Measurements from ENCODE around the gene RNF41. TPM values are rescaled to one million over a fixed set of nuclear protein-coding genes. Genes with fewer than 3 reads are reported as not detected.
"Not testable (repeated sequence)": the region's sequence is repeated elsewhere in the genome, so short reads cannot be mapped to it uniquely, and the experiment has no call there.

Gene RNF41
- total RNA-seq, 2 donors from 2014 or later = 66.6 to 76.5 TPM

DNA sequence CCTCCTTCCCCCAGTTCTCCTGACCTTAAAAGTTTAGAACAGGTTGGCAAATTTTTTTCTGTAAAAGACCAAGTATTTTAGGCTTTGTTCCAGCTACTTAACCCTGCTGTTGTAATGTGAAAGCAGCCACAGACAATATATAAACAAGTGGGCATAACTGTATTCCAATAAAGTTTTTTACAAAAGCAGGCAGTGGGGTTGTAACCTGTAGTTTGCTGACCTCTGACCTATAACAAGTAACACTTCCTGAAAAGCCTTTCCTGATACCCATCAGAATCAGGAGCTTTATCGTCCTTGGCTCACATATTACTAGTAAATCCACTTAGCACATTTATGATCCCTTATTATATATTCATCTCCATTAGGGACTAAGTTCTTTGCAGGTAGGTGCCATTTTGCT is 19.4 kb downstream of the RNF41 start:
- H3K4me3 ChIP-seq = no peak overlapping the region
- no peaks in the 10 kb centered on the region for H3K9me3 ChIP-seq
- H3K36me3 ChIP-seq = peaks cover 26% of the 10 kb centered on the region
- ATAC-seq (ENCODE audit: insufficient number of reproducible peaks, low FRiP score, low read depth) = no peak
- no peaks in the 10 kb centered on the region for H3K27me3 ChIP-seq (replicated peaks; ENCODE audit: insufficient read depth)
- H3K27ac ChIP-seq = peak overlapping the region in 1 of 2 donors; percentile 49
- TF ChIP-seq, protein P1, sequence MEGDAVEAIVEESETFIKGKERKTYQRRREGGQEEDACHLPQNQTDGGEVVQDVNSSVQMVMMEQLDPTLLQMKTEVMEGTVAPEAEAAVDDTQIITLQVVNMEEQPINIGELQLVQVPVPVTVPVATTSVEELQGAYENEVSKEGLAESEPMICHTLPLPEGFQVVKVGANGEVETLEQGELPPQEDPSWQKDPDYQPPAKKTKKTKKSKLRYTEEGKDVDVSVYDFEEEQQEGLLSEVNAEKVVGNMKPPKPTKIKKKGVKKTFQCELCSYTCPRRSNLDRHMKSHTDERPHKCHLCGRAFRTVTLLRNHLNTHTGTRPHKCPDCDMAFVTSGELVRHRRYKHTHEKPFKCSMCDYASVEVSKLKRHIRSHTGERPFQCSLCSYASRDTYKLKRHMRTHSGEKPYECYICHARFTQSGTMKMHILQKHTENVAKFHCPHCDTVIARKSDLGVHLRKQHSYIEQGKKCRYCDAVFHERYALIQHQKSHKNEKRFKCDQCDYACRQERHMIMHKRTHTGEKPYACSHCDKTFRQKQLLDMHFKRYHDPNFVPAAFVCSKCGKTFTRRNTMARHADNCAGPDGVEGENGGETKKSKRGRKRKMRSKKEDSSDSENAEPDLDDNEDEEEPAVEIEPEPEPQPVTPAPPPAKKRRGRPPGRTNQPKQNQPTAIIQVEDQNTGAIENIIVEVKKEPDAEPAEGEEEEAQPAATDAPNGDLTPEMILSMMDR (IDR thresholded peaks at IDR 0.05) = no peak
- no peak for DNase-seq (ENCODE audit: low spot score)
- H3K4me1 ChIP-seq (ENCODE audit: control insufficient read depth in 1 of 2, low read depth in 2 of 2) = peaks cover 2 to 5% of the 10 kb centered on the region in 2 donors

DNA sequence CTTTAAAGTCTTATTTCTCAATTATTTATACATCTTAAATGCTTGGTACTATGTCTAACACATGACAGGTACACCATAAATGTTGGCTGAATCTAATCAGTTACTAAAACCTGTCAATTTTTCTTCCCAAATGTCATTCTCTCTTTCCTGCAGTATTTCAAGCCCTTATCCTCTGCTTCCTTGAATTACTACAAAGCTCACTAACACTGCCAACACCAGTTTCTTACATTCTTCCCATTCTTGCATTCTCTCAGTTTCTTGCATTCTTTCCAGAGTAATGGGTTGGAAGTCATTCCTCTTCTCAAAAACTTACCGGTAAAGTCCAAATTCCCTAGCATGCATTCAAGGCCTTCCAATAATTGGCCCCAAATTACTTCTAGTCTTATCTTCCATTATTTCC is 22.9 kb downstream of the RNF41 start:
- Histone ChIP-seq H3K27me3 (replicated peaks; ENCODE audit: insufficient read depth) (no peaks in the 10 kb centered on the region), H3K36me3 (no peaks in the 10 kb centered on the region), H3K9me3 (no peaks in the 10 kb centered on the region), H3K27ac (no peak overlapping the region), H3K4me1 (ENCODE audit: control insufficient read depth in 1 of 2, low read depth in 2 of 2) (peaks cover 5 to 6% of the 10 kb centered on the region in 2 donors), H3K4me3 (no peak overlapping the region)
- TF ChIP-seq, protein P1 (IDR thresholded peaks at IDR 0.05) = no peak
- DNase-seq (ENCODE audit: low spot score) (no peak), ATAC-seq (ENCODE audit: insufficient number of reproducible peaks, low FRiP score, low read depth) (no peak)

DNA sequence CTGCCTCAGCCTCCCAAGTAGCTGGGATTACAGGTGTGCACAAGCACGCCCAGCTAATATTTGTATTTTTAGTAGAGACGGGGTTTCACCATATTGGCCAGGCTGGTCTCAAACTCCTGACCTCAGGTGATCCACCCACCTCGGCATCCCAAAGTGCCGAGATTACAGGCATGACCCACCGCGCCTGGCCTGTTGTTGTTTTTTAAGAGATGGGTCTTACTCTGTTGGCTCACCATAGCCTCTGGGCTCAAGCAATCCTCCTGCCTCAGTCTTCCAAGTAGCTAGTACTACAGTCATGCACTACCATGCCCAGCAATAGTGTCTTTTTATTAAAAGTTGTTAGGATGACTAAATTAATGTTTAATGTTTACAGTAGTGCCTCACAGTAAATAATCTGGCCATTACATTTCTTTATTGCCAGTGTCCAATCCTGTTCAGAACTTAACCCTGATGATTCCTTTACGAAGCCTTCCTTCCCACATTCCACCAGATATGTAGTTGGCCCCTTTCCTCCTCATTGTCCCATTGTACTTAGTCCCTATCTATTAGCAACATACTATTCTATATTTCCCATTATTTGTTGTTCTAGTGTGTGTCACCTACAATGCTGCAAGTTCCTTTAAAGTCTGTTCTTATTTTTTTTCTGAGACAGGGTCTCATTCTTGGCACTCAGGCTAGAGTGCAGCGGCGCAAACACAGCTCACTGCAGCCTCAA is 23.6 kb downstream of the RNF41 start:
- peaks cover 5 to 6% of the 10 kb centered on the region in 2 donors for H3K4me1 ChIP-seq (ENCODE audit: control insufficient read depth in 1 of 2, low read depth in 2 of 2)
- DNase-seq (ENCODE audit: low spot score) (no peak), ATAC-seq (ENCODE audit: insufficient number of reproducible peaks, low FRiP score, low read depth) (no peak)
- no peak overlapping the region for H3K27ac ChIP-seq
- no peaks in the 10 kb centered on the region for H3K27me3 ChIP-seq (replicated peaks; ENCODE audit: insufficient read depth)
- no peaks in the 10 kb centered on the region for H3K36me3 ChIP-seq
- no peaks in the 10 kb centered on the region for H3K9me3 ChIP-seq
- H3K4me3 ChIP-seq = no peak overlapping the region
- TF ChIP-seq, protein P1 (IDR thresholded peaks at IDR 0.05) = no peak

DNA sequence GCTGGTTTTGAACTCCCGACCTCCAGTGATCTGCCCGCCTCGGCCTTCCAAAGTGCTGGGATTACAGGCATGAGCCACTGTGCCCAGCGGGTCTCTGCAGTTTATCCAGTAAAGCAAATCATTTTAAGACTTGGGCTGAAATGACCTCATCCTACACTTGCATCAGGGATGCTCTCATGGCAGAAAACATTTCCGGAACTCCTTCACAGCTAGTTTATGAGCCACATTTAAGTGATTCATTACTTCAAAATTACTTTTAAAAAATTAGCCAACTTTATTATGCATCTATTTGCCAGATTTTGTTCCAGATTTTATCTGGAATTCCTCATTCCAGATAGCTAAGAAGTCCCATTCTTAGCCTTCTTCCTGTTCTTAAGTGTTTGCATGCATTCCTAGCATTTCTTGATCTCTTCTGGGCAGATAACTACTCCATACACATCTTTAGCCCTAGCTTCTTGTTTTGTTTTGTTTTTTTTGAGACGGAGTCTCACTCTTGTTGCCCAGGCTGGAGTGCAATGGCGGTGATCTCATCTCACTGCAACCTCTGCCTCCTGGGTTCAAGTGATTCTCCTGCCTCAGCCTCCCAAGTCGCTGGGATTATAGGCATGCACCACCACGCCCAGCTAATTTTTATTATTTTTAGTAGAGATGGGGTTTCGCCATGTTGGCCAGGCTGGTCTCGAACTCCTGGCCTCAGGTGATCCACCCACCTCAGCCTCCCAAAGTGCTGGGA is 24.7 kb downstream of the RNF41 start:
- H3K27ac ChIP-seq = peak overlapping the region in 1 of 2 donors; percentile 59
- not testable (repeated sequence) for DNase-seq (ENCODE audit: low spot score); H3K9me3 ChIP-seq

DNA sequence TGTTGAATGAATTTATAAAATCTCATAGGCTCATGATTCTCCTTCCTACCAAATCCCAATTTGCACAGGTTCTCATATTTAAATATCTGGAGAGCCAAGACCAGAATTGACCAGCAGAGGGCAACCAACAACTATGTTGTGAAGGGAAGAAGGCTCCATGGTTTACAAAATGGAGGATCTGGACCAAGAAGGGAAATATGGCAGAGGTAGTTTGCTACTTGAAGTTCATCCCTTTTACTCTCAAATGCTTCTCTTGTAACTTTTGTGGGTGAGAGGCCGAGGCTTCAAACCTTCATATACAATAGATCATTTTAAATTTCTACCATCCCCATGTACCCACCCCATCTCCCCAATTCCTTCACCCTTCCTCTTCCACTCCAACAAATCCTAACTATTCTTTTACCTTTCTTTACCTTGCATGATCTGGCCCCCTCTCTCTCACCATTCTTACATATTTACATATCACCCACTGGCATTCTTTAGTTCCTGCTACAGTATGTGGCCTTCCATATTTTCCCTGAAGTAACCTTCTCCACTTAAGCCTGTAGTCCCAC is 28.6 kb downstream of the RNF41 start:
- H3K4me3 ChIP-seq = no peak overlapping the region
- TF ChIP-seq, protein P1 (IDR thresholded peaks at IDR 0.05) = peak; percentile 77
- ATAC-seq (ENCODE audit: insufficient number of reproducible peaks, low FRiP score, low read depth) = peak; percentile 25
- H3K36me3 ChIP-seq = no peaks in the 10 kb centered on the region
- no peaks in the 10 kb centered on the region for H3K9me3 ChIP-seq
- H3K27me3 ChIP-seq (replicated peaks; ENCODE audit: insufficient read depth) = no peaks in the 10 kb centered on the region
- peak; percentile 63 for DNase-seq (ENCODE audit: low spot score)
- no peak overlapping the region for H3K27ac ChIP-seq
- peaks cover 8 to 20% of the 10 kb centered on the region in 2 donors for H3K4me1 ChIP-seq (ENCODE audit: control insufficient read depth in 1 of 2, low read depth in 2 of 2)

More for the DNA sequence above, 24.7 kb downstream of the RNF41 start:
- not testable (repeated sequence) for H3K4me1 ChIP-seq (ENCODE audit: control insufficient read depth in 1 of 2, low read depth in 2 of 2); H3K27me3 ChIP-seq (replicated peaks; ENCODE audit: insufficient read depth); H3K4me3 ChIP-seq; H3K36me3 ChIP-seq
- ATAC-seq (ENCODE audit: insufficient number of reproducible peaks, low FRiP score, low read depth) = peak; percentile 66
